Activated naive CD4-positive, alpha-beta T cell (primary cell): Measurements from ENCODE around the gene LPIN1.
"Not testable (repeated sequence)": the region's sequence is repeated elsewhere in the genome, so short reads cannot be mapped to it uniquely, and the experiment has no call there.

Source experiments
- DNase-seq, 4 experiments: peaks; one replicate each; lab custom pipeline; 2025; lab: John Stamatoyannopoulos, UW

Gene LPIN1

DNA sequence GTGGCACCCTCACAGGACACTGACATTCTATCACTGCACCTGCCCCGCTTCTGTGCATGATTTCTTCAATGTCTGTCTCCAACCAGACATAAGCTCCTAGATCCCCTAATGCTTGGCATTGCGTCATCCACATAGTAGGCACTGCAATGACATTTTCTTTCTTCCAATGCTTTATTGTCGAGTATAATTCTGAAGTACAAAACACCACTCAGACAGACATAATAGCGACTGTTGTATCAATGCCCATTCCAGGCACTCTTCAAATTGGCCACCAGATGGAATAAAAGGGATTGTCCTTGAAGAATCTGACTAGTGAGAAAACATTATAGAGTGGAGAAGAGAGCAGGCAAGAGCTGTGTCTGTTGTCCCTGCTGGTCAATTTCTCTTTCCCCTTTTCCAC lies 89.0 kb downstream of the LPIN1 start:
- no peak for DNase-seq

DNA sequence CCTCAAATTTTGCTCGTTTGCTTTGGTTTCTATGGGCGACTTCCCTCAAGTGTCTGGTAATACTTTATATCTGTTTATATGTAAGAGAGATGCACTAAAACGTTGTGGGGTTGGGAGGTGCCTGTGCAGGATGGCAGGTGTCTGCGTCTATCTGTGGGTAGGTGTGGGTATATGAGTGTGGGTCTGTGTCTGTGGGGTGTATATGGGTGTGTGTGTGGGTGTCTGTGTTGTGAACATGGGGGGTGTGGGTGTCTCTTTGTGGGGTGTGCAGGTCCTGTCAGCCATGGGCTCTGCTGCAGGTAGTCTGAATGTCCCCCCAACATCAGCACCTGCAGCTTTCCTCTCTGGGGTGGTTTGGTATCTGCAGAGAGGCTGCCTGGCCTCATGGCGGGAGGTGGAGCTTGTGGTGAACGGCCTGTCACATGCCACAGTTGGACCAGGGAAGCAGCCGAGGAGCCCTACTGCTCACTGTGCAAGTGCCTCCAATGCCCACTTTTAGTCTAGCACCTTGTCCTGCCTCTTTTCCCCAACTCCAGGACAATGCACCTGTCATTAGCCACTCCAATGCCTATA lies 90.3 kb downstream of the LPIN1 start:
- no peak for DNase-seq

DNA sequence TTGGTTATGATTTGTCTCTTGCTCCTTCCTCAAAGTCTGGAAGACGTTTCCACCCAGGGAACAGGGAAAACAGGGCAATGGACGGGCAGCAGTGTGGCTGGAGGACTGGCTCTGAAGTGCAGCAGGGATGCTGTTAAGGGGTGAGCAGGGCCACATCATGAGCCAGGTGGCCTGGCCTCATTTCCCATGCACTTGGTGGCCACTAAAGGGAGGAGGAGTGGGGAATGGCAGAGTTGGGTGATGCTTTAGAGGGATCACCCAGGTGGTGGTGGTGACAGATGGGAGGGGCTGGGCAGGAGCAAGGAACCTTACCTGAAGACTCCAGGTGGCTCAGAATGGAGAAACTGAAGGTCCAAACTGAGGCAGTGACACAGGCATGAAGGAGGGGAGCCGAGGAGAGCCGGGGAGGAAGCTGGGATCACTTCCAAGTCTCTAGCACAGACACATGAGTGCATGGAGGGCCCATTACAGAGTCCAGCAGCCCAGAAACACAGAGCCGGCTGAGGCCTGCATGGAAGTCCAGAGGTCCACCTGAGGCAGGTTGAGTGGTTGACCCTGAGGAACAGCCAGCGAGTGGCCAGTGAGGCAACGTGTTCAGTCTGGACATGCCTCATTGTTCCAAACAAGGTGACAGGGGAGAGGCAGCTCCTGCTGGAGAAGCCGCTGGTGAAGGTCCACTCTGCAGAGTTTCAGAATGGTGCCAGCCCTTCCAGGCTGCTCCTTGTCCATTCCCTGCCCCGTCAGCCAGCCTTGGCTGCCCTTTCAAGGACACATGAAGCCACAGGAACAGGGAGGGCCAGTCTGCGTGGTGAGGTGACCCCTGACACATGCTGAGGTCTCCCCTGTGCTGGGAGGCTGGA lies 91.7 kb downstream of the LPIN1 start:
- no peak for DNase-seq

DNA sequence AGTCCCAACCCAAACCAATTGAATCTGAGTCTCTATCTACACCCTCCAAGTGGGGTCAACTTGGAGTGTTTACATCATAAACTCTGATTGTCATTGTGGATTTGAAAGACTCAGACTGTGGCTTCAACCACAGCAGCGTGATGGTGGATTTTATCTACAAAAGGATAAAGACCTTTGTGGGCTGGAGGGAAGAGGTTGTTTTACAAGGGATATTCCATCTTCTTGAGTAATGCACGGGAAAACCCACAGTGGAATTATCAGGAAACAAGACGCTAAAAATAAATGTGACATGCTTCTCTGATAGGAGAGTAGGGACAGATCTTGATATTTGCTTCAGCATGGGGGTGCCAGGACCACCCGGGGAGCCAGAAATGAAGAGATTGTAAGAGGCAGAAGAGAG lies 93.5 kb downstream of the LPIN1 start:
- no peak for DNase-seq

DNA sequence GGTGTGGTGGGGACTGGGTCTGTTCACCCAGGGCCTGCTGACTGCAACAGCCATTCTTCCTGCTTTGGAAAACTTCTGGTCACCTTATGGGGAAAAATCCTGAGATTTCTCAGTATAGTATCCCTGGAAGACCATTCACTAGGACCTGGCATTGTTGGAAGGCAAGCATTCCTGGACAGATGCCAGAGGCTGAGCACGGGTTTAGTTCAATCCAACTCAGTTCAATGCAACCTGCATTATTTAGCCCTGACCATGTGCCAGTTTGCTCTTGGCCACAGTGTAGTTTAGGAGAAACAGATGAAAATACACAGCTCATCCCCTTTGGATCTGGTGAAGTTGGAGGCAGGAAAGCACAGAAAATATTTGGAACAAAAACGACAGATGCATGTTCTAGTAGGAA lies 95.9 kb downstream of the LPIN1 start:
- no peak for DNase-seq

DNA sequence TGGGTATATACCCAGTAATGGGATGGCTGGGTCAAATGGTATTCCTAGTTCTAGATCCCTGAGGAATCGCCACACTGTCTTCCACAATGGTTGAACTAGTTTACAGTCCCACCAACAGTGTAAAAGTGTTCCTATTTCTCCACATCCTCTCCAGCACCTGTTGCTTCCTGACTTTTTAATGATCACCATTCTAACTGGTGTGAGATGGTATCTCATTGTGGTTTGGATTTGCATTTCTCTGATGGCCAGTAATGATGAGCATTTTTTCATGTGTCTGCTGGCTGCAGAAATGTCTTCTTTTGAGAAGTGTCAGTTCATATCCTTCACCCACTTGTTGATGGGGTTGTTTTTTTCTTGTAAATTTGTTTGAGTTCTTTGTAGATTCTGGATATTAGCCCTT lies 98.4 kb downstream of the LPIN1 start:
- DNase-seq: not testable (repeated sequence)

DNA sequence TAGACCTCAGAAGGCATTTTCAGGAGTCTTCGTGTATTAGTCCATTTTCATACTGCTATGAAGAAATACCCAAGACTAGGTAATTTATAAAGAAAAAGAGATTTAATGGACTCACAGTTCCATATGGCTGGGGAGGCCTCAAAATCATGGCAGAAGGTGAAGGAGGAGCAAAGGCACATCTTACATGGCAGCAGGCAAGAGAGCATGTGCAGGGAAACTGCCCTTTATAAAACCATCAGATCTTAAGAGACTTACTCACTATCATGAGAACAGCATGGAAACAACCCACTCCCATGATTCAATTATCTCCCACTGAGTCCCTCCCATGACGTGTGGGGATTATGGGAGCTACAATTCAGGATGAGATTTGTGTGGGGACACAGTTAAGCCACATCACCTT lies 101.5 kb downstream of the LPIN1 start:
- not testable (repeated sequence) for DNase-seq

DNA sequence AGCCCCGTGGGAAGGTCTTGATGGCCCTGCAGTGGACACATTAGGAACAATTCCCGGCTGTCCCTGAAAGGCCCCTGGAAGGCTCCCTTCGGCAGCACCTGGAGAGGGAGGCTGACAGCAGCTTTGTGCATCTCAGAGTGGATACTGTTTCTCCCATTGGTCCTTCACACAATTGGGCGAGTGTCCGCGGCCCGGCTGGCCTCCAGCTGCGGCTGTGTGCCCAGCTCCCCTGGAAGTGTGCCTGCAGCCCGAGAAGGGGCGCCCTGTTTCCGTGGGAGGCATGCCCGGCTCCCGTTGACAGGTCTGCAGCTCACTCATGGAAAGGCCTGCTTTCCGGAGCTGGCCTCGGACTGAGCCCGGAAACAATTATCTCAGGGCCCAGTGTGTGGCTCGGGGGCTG lies 103.7 kb downstream of the LPIN1 start:
- no peak for DNase-seq

DNA sequence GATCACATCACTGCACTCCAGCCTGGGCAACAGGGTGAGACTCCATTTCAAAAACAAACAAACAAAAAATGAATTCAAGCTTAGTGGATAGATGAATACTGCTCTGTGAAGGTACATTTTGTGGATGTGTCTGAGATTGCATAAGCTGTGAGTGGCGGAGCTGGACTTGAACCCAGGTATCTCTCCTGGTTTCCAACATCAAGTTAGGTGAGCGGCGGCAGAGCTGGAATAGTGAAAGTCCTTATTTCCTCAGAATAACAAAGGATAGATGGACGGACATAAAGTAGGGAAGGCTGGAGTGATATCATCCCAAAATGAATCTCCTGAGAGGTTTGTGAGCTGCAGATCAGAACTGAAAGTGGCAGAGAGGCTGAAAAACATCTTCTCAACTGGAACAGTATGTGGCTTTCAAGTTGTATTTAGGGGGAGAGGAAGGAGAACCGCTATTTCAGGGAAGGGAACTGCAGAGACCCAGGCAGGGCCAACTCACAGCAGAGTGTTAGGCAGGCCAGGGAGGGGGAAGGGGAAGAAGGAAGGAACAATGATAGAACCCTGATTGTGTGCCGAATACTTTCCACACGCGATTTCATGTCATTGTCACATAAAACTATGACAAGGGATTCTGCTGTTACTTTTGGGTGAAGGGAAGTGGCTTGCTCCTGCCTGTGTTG lies 106.2 kb downstream of the LPIN1 start:
- no peak for DNase-seq

DNA sequence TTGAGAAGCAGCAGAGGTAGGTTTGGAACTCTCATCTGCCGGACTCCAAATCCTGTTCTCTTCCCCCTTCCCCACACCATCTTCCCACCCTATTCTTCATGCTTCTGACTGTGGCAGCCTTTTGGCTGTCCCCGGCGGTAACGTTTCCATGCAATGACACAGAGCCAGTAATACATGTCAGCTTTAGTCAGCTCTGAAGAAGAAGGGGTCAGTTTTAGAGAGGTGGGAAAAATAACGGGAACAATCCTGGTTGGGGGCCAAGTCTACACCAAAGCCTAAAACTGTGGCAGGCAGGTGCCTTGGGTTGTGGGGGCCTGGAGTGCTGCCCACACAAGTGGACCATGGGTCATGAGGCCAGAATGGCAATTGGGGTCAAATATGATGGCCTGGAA lies 106.8 kb downstream of the LPIN1 start:
- DNase-seq: no peak

DNA sequence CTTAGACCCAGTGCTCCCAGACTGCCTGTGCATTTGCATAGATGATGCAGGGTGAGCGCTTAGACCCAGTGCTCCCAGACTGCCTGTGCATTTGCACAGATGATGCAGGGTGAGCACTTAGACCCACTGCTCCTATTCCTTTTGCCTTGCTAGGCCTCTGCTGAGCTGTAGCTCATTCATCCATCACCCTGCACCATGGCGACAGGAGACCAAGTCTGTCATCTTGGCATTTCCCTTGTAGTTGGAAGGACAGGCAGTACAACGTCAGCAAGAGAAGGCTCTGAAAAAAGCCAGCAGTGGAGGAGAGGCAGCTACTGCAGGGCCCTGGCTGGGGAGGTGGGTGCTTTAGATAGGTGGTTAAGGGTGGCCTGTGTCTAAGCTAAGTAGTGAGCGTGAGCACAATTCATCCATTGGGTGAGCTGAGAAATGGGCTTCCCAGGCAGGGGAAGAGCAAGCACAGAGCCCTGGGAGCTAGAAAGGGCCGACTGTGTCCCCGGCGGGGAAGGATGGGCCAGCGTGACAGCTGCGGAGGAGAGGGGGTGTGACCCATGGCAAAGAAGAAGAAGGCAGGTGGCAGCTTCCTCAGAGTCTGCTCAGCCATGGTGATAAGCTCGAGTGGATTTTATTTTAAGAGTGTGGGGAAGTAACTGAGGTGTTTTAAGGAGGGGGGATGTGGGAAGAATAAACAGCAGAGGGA lies 108.8 kb downstream of the LPIN1 start:
- no peak for DNase-seq

DNA sequence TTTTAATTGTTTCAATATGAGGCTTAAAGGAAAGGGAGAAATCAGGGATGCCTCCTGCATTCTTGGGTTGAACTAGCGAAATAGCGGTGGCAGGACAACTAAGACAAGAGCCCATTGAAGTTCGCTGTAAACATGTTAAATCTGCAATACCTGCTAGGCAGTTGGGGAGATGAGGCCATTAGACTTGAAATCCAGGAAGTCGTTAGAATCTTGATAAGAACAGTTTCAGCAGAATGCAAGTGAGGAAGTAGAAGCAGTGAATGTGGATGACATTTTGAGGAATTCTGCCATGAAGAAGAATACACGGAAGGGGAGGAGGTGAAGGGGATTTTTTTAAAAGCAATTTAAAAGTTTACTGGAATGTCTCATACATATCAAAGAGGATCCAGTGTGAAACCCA lies 109.7 kb downstream of the LPIN1 start:
- DNase-seq: no peak

DNA sequence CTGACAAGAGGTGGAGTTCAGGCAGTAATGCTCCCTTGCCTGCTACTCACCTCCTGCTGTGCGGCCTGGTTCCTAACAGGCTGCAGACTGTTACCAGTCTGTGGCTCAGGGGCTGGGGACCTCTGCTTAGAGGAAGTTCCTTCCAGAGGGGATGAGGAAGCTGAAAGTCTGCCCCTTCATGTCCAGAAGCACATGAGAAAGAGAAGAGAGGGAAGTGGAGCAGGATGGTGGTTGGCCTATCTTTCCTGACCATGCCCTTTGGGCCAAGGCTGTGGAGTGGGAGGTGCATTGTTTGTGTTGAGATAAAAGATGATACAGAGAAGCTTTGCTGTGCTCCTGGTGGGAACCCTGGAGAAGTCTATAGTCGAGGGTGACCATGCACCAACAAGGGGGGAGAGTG lies 112.5 kb downstream of the LPIN1 start:
- DNase-seq: no peak

DNA sequence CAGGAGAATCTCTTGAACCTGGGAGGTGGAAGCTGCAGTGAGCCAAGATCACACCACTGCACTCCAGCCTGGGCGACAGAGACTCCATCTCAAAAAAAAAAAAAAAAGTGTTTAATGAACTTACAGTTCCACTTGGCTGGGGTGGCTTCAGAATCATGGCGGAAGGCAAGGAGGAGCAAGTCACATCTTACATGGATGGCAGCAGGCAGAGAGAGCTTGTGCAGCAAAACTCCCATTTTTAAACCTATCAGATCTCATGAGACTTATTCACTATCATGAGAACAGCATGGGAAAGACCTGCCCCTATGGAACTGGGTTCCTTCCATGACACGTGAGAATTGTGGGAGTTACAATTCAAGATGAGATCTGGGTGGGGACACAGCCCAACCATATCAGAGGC lies 113.5 kb downstream of the LPIN1 start:
- not testable (repeated sequence) for DNase-seq

DNA sequence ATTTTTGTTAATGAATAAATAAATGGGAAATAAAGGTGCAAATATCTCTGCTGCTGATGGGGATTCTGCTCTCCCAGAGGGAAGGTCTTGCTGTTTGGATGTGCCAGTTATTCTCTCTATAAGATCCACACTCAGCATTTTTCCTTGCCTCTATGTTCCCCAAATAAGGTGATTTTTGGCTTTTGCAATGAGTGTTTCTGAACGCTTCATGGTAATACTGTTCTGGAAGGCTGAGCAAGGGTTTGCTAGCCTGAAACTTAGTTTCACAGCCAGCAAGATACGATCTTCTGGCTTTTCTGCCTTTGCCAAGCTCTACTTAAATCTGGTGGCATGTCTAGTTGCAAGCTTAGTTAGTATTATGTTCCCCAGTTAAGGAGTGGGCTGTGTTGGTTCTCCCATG lies 114.6 kb downstream of the LPIN1 start:
- DNase-seq: no peak

DNA sequence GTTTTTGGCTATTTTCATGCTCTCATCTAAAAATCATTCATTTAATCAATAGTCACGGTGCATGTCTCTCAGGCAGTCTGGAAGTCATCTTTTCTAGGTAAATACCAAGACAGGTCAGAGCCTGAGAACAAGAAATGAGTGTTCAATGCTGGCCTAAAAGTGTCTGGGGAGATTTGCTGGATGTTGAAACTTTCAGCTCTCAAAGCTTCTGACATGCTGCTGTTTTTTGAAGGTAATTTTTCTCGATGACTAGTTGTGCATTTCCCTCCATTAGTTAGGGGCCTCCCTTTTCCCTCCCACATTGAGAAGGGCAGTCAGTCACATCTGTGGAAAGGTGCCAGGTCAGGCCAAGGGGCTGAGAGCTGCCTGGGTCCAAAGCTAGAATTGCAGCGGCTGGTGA lies 115.6 kb downstream of the LPIN1 start:
- no peak for DNase-seq

DNA sequence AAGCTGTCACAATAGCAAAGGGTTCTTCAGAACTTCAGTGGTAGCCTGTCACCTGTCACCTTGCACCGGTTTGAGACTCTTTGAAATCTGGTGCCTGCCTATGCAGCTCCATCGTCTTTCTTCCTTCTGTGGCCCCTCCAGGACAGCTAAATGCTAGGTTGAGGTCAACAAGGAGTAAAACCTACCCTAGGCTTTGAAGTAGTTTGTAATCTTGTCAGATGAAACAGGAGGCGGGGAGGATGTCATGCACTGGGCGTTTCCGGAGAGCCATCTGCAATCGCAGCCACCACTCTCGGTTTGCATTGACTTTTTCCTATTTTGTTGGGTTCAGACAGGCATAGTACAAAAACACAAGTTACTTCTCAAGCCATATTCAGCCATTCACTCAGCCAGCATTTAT lies 116.7 kb downstream of the LPIN1 start:
- no peak for DNase-seq

DNA sequence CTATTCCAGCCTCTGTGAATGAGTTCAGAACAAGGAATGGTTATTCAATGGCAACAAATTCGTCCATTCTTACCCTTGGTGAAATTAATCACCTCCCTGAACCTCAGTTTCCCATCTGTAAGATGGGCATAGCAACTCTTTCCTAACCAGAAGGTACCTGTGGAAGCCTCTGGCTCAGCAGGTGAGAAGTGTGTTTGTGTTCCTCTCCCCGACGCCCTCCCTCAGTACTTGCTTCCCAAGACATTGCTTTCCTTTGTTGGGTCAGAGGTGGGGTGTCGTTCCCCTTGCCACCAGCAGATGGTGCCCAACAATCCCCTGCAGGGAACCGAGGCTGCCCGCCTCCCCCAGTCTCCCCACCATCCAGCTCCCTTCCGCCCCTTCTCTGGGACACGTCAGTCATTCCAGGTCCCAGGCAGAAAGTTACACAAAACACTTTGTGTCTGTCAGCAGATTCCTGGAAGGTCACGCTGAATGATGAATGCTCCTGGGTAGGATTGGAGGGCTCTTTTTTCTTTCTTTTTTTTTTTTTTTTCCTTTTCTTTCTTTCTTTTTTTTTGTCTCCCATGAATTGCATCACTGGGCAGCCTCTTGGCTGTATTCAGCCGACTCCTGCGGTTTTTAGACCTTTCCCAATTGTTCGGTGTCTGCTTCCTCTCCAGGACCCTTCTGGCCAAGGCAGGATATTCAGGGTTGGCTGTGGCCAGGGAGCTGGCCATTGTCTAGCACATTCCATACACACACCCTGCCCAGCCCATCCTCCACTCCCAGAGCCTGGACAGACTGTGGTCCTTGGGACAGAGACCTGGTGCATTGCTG lies 117.3 kb downstream of the LPIN1 start:
- DNase-seq: peak; percentile 5 to 49 (median 35)

DNA sequence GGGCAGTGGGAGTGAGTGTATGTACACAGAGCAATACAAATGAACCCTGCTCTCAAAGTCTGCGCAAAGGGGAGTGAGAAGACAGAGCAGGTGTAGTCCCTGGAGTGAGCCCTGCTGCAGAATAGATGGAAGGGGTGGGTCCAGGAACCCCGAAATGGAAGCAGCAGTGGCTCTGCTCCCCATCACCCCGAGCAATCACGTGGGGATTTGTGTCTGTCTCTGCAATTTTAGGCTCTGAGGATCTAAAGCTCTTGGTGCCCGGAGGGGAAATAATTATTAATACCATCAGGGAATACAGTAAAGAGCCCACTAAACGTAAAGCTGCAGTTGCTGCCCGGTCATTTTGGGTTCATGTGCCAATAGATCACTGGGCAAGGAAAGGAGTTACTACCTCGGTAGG lies 118.3 kb downstream of the LPIN1 start:
- DNase-seq: no peak

DNA sequence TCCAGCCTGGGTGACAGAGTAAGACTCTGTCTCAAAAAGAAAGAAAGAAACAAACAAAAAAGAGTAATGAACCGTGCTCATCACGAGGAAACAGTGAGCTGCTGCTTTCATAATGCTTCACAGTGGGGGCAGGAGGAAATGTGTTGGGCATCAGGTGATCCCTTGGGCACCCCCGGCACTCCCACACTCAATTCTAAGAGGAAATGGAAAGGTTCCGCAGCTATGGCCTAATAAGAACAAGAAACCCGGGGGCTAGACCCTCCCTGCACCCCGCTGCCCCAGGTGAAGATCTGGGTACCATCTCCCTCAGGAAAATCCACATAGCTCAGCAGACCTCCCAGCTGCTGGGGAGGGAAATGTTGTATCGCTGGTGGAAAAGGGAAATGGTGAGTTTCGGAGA lies 118.9 kb downstream of the LPIN1 start:
- DNase-seq: no peak

DNA sequence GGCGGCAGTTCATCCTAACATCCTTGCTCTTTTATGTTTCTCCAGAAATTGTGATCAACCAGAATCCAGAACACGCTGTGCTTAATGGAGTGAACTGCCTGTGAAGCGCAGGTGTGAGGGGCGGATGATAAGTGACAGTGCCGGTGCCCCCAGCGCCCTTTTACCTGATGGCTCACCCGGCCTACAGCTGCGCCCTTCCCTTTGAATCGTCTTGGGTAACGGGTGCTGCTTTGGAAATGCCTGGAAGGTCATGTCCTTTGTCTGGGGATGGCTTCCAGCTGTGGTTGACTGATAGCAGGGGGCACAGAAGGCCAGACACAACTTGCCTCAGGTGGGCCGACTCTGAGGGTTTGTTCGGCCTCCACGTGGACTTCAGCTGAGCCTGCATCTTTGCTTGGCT lies 119.4 kb downstream of the LPIN1 start:
- DNase-seq: no peak
